HG03558 (cell line): Measurements from ENCODE around the gene ATXN7L1.

Source experiments
- ATAC-seq: cut with Tn5 transposase; IDR thresholded peaks from one replicate; pipeline ENCODE4 v1.9.1; 2021; ENCODE audit warnings: moderate number of reproducible peaks; ENCODE audit not compliant: unreplicated experiment; ENCODE audit errors: extremely low read depth

The ATXN7L1 gene

DNA sequence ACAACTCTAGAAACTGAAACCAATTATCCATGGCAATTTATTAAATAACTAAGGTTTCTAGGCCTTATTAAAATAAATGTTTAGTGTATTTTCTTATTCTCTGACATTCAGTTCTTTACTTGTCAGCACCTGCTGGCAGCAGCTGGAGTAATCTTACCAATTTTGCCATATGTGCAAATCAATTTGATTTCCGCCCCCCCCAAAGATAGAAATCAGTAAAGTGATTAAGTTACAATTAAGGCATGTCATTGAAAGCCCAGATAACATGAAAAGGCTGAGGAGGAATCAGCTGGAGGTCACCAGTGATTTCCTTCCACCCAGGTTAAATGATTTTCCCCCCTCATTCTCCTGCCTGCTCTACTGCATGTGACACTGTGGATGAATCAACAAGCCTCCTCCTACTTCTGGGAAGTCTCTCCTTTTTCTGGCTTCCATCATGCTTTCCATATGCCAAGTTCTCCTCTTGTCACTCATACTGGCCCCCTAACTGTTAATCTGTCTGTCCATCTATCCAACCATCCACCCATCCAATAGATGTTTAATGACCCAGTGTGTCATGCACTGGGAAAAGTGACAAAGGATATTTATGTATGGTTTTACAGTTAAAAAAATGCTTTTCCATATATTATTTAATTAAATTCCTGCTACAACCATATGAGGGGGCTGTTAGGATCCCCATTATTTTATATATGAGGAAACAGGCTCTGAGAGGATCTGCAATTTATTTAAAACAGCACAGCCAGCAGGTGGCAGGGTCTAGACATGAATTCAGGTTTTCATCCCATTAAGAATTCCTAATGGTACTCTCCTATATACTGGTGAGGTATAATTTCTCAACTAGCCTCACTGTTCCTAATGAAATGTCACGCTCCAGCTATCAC lies 116.5 kb downstream of the ATXN7L1 start:
- no peak for ATAC-seq

DNA sequence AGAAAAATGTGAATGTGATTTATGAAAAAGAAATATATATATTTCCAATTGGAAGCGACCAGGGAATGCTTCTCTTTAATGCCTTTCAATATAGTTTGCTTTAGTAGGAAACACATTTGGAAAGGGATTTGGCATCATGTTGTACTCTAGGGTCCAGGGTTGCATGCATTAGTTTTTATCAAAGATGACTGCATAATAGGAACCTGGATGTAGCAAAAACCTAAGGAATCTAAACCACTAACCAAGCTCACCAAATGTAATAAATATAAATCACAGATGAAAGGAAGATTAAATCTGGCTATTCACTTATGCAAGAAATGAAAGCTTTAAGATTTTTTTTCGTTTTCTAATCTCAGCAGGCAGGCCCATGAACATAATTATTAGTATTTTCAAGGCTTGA lies 120.0 kb downstream of the ATXN7L1 start:
- ATAC-seq = no peak

DNA sequence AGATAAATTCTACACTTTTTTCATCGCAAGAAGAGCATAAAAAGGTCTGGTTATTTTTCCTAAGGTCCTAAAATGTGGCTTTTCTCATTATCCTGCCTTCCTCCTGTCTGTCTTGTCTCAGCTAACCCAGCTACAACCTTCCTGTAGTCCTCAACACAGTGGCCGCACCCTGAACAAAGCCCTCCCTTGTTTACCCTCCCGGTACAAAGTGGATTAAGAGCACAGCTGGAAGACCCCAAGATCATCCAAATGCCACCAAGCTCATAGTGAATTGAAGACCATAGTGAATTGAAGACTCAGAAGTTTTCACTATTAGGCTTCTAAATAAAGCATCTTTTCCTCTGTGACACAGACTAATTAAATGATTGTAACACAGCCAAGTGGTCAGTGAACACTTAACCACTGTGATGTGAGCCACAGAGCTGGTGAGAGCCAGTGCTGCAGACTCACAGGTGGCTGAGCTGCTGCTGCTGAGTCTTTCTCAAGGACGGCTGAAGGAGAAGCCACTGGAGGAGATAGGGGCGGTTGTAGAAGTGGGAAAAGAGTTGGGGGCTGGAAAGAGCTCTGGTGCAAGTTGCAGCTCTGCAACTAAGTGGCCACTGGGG lies 123.6 kb downstream of the ATXN7L1 start:
- ATAC-seq = no peak

DNA sequence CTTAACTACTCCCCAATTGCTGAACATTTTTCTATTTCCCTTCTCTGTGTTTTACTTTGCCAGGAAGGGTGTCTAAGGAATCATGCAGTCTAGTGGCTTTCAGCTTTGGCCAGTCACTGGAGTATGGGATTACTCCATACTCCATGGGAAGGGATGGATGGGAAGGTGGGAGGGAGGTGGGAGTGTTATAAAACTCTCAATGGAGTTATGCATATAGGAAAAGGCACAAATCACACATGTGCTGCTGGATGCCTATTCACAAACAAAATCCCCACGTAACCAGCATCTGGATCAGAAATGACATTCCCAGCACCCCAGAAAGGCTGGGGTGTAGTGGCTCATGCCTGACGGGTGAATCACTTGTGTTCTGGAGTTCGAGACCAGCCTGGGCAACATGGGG lies 125.3 kb downstream of the ATXN7L1 start:
- no peak for ATAC-seq

DNA sequence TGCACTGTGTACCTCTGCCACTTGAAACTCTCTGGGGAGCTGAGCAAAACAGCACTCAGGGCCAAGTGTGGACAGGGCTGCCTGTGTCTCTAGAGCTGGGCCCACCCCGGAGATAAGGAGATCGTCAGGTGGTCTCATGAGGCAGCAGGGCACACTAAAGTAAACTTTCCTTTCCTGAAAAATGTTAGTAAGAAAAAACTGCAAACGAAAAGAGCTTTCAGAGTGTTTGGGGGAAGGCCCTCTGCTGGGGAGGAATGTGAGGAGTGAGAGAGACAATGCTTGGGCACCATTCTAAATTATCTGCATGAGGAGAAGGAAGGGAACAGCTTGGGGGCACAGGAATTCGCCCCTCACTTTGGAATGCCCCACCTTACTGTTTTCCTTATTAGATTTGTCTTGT lies 127.7 kb downstream of the ATXN7L1 start:
- no peak for ATAC-seq

DNA sequence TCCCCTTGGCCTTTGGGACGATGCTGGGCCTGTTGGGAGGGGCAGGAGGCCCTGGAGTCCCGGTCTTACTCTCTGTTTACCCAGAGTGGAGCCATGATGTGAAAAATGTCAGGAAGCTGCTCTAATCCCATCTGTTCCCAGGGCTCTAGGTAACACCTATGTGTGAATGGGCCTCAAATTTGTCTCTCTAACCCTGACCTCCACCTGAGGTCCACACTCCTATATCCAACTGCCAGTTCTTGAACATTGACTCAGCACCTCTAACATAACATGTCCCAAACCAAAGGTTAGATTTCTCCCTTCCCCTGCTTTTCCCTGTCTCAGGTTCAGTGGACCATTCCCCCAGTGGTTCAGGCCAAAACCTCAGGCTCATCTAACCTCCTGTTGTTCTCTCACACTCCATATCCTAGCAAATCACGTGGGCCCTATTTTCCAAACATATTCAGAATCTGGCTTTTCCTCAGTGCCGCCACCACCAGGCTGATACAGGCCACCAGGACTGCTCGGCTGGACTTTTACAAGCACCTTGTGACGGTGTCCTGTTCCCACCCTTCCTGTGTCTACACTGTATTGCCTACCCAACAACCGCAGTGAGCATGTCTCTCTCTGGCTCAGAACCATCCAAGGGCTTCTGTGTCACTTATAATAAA lies 130.6 kb downstream of the ATXN7L1 start:
- no peak for ATAC-seq

DNA sequence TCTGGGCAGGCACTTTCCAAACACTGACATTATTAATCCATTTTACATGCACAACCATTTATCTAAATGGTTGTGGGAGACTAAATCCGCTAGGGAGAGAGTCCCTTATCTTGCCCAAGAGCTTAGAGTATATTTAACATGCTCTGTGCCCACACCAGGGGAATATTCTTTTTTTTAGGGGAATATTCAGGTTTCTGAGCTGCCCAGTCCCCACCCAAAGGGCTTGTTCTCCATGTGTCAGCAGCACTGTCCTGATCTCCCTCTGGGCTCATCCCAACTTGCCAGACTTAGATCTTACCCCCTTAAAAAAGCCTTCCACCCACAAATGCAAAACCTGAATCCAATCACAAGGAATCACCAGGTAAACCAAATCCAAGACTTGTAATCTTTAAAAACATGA lies 132.1 kb downstream of the ATXN7L1 start:
- ATAC-seq = no peak

- ATAC-seq = no peak
Observed at GRCh38 chr7:105743351-105744090, 132.9 kb downstream of the ATXN7L1 start.

GRCh38 chr7:105742787-105743186 lies 133.6 kb downstream of the ATXN7L1 start:
- no peak for ATAC-seq

DNA sequence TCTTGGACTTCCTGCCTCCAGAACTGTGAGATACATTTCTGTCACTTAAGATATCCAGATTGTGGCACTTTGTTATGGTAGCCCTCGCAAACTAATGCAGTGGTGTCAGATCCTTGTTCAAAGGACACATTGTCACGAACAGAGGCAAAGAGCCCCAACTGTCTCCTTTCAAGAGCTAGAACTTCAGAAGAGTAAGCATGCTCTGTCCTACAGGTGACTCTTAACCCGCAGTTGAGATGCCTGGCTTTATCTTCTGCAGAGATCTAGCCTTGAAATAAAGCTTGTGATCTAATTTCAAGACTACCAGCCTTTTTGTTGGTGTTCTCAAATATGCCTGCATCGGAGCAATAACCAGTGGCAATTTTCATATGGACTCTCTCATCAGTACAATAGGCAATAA lies 134.4 kb downstream of the ATXN7L1 start:
- no peak for ATAC-seq

GRCh38 chr7:105738133-105738532 lies 138.3 kb downstream of the ATXN7L1 start:
- ATAC-seq = no peak

DNA sequence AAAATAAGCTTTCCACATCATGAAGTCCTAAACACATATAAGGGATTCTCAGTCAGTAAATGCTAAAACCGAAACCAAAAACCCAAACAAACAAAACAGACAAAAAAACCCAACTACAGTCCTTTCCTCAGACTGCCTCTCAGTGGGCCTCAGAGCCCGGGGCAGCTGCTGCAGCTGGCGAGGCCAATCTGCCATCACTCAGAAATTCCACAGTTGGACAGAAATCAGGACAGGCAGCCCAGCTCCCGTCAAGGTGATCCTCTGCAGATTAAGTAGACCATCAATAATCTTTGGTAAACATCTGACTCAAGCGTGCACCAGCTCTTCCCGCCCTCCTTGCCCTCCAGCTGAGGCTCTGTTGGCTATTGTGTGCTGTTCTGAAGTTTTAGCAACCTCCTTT lies 142.2 kb downstream of the ATXN7L1 start:
- ATAC-seq = no peak

DNA sequence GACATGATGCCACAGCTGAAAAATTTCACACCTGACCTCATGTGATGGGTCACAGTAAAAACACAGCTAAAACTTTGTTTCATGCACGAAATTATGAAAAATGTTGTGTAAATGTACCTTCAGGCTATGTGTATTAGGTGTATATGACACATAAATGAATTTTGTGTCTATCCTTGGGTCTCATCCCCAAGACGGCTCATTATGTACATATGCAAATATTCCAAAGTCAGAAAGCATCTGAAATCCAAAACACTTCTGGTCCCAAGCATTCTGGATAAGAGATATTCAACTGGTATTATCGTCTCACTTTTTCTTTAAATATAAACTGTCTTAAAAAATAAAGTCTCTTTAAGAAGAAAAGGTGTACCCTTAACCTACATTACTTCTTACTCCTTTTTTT lies 145.4 kb downstream of the ATXN7L1 start:
- ATAC-seq = no peak

DNA sequence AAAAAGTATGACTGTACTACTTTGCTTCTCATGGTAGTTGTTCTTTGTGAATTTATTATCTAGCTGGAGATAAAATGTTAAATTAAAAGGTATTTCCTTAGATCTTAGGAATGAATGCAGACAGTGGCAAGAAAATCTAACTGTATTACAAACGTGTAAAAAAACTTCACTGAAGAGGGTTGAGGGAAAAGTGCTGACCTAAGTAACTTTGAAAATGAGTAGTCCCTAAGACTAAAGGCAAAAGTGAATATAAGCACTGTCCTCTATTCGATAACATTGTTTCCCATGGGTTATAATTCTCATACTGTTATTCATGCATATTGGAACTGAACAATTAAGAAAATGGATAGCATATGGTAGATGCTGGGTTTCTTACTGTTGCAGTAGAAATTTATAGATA lies 148.4 kb downstream of the ATXN7L1 start:
- ATAC-seq = no peak

GRCh38 chr7:105724688-105725087 lies 151.7 kb downstream of the ATXN7L1 start:
- no peak for ATAC-seq

DNA sequence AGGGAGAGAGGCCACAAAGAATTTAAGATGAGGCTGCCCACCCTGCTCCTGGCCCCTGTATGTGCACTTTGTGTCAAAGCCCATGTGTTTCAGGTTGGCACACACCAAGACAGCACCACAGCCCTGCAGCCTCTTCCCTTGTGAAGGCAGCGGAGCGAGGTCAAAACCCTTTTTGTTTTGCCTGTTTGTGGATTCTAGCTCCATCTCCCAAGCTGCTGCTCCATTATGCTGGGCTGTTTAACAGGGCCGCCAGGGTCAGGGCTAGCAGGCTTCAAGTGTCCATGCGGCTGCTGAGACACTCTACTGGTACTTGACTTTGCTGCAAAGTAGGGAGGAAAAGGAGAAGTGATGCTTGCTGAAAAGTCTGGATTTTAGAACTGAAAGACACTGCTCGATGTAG lies 152.8 kb downstream of the ATXN7L1 start:
- ATAC-seq = no peak

DNA sequence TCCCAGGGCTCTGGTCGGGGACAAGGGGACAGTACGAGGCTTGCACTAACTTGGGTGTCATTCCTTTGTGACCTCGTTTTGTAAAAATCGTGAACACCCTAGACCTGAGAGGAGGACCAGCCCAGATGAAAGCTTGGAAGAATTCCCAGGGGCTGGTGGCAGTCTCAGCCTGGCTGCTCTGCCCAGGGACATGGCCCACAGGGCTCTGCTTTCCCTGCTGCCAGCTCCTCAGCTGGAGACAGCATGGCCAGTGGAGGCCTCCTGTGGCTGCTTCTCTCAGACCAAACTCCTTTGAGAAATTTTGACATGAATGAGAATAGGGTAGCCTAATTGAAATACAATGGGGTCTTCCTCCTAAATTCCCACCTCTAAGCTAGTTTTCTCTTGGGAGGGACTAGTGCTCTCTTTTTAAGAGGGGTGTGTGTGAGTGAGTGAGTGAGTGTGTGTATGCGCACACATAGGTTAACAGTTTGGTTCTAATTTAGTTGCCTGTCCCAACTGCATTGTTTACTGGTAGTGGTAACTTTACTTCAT lies 154.8 kb downstream of the ATXN7L1 start:
- no peak for ATAC-seq

DNA sequence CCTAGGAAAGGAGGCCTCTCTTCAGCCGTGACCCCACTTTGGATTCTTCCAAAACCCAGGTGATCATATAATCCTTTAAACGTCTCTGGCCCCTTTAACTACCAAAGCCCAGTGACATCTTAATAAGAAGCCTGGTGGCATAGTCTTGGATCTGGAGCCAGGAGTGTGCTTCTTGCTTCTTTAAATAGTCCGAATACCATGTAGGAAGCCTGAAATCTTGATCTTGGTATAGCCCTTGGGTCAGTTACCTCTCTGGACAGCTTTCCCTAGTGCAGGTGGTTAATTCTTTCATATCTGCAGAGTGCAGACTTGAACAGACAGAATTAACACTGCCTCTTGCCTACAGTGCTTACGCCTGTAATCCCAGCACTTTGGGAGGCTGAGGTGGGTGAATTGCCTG lies 156.5 kb downstream of the ATXN7L1 start:
- no peak for ATAC-seq

DNA sequence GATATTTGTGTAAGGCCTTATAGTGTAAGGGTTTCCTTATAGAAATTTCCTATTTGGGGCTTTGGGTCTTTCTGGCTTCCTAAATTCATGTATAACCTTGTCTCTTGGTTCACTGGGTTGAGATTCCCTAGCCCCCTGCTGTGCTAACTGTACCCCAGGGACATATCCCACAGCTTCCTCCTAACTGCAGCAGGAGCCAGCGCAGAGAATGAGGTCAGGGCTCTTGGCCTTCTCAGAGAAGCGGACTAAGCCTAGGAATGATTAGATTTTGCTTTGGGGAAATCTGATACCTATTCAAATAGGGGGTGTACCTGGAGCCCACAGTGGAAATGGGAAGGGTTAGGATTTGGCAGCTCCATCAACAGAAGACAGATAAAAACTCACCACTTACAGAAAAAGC lies 157.0 kb downstream of the ATXN7L1 start:
- no peak for ATAC-seq

DNA sequence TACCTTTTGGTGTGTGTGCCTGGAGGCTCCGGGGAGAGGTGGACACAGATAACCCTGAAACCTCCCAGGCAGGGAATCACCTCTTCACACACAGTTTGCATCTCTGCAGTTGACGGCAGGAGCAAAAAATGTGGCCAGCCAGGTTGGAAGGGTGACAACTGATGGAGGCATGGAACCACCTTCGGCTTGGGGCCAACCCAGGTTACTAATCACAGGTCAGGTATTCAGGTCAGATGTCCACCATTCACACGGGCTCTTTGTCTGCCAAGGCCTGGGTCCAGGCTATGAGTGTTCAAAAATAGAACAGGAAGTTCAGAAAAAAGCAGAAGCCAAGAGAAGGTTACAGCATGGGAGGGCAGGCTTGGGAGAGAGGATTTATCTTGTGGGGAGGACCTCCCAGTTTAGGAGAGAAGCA lies 157.9 kb downstream of the ATXN7L1 start:
- ATAC-seq = no peak
